B cell (primary cell): ENCODE measurements around the gene APOL6.

Experiments used
- EZH2 ChIP-seq: IDR thresholded peaks from 2 replicates; pipeline ENCODE4 v1.6.1; 2012; ENCODE audit warnings: borderline replicate concordance, low read depth, mild to moderate bottlenecking, moderate library complexity, low read length; ENCODE audit not compliant: insufficient read depth, poor library complexity, severe bottlenecking
- TF ChIP-seq, protein P1 (sequence below): fragments of 200-600 bp; IDR thresholded peaks from one replicate; pipeline ENCODE4 v1.8.0; 2022; ENCODE audit warnings: antibody characterized with exemption, mild to moderate bottlenecking

DNA sequence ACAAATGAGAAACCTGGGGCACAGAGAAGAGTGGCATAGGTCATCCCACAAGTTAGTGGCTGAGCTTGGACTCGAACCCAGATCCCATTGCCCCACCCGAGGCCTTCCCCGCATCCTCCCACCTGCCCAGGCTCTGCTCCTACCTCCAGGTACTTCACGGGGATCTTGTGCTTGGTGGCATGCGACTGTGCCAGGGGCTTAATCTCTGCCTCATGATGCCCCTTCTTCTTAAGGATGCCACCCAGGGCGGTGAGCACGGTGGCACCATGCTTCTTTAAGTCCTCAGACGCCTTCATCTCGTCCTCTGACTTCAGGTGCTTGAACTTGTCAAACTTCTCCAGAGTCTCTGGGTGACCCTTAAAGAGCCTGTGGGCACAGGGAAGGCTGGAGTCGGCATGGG lies 37.5 kb upstream of the APOL6 start:
- TF ChIP-seq, protein P1, sequence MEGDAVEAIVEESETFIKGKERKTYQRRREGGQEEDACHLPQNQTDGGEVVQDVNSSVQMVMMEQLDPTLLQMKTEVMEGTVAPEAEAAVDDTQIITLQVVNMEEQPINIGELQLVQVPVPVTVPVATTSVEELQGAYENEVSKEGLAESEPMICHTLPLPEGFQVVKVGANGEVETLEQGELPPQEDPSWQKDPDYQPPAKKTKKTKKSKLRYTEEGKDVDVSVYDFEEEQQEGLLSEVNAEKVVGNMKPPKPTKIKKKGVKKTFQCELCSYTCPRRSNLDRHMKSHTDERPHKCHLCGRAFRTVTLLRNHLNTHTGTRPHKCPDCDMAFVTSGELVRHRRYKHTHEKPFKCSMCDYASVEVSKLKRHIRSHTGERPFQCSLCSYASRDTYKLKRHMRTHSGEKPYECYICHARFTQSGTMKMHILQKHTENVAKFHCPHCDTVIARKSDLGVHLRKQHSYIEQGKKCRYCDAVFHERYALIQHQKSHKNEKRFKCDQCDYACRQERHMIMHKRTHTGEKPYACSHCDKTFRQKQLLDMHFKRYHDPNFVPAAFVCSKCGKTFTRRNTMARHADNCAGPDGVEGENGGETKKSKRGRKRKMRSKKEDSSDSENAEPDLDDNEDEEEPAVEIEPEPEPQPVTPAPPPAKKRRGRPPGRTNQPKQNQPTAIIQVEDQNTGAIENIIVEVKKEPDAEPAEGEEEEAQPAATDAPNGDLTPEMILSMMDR: no peak
- TF ChIP-seq EZH2: no peak
